Activated CD4-positive, alpha-beta T cell treated with anti-CD3 and anti-CD28 coated beads for 48 hours (primary cell): ENCODE data around the gene DRC3.

Source experiments
- DNase-seq: peaks from one replicate; pipeline ENCODE4 v3.0.0-alpha.2; 2020

The DRC3 gene

DNA sequence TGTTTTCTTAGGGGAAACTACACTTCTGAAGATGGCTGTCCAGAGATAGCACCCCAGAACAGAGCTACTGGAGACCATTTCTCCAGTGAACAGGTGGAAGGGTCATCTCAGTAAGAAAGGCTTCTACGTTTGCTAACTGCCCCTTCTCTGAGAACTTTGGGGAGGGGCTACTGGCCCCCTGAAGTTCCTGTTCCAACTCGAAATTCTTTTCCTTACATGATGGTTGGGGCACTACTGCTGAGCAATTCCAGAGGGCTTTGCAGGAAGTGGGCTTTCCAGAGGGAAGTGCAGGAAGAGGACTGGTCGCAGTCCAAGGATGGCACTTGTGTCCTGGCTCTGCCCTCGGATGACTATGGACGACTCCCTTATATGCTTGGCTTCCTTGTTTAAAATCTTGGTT lies 31.6 kb upstream of the DRC3 start:
- no peak for DNase-seq

DNA sequence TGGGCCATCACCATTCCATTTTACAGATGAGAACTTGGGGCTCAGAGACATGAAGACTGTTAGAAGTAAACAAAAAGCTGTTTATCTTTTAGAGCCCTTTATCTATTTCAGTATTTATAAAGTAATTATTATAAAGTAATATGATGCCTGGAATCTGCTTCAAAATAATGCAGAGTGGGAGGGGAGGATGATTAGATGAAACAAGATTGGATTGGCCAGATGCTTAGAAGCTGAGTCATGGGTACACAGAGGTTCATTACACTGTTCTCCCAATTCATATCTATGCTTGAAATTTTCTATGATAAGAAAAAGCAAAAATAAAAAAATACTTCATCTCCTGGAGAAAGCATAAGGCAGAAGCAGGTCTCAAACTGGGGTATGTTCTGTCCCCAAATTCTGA lies 29.8 kb upstream of the DRC3 start:
- DNase-seq = no peak

DNA sequence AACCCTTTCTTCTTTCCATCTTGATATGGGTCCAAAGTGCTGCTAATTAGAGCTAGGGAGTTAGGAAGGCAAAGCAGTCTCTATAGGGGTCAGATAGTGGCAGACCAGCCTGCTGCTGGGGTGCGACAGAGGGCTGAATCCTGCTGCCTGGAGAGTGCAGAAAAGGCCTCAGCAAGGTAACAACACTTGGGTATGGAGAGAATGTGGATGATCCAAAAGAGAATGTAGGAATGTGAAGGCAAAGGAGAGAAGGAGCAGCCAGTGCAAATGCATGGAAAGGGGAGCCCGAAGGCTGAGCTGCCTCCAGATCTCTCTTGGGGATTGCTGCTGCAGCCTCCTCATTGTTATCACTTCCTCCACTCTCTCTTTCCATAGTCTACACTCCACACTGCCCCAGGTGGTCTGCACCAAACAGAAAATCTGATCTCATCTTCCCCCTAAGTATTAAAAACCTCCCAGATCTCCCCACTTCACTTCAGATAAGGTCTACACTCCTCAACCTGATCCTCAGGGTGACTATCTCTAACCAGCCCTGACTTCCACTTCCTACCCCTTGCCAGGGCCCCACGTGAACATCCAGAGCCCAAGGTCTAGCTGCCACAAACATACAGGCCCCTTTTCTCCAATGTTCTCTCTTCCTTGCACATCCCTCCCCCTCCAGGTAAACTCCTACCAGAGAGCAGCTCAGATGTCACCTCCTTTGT lies 29.2 kb upstream of the DRC3 start:
- no peak for DNase-seq

DNA sequence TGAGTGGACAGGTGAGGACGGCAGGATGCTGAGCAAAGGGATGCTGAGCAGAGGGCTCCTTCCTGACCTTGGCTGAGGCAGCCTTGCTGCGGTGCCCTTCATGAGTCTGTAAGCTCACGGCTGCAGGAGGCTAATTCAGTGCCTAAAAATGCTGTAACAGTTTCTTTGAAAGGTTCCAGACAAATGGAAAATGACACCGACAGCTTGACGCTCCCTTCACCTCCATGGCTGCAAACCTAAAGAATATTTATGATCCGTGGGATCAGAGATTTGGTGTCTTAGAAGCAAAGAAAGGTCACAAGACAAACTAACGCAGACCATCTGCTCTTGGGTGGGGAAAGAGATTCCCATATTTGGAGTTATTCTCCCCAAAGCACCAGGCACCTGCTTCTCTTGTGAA lies 28.4 kb upstream of the DRC3 start:
- DNase-seq = no peak

DNA sequence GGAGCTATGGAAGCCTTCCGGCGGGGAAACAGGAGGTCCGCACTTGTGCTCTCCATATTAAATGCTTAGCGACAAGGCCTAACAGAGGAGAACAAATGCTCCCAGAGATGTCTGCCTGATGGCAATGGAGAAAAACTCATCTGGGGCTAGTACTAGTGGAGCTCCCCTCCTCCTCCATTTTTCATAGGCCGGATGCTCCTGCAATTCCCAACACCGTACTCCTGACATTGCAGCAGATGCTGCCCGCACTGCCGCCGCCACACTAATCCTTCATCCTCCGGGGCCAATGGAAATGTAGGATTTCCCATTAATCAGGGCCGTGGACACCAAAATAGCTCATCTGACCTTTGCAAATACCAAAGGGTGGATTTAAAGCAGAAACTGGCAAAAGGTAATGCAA lies 27.9 kb upstream of the DRC3 start:
- DNase-seq = no peak

DNA sequence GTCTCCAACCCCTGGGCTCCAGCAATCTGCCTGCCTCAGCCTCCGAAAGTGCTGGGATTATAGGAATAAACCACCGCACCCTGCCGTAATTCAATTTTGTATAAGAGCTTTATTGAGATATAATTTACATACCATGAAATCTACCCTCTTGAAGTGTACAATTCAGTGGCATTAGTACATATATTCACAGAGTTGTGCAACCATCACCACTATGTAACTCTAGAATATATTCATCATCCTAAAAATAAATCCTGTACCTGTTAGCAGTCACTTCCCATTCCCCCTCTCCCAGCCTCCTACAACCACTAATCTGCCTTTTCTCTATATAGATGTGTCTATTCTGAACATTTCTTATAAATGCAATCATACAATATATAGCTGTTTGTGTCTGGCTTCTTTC lies 26.6 kb upstream of the DRC3 start:
- no peak for DNase-seq

DNA sequence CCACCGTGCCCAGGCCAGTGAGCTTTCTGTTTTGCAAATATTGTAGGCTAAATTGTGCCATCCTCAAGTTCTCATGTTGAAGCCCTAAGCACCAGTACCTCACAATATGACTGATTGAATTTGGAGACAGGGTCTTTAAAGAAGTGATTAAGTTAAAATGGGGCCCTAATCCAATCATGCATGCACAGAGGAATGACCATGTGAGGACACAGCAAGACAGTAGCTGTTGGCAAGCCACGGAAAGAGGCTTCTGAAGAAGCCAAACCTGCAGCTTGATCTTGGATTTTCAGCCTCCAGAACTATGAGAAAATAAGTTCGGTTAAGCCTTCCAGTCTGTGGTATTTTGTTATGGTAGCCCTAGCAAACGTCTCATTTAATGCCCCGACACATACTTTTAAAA lies 25.4 kb upstream of the DRC3 start:
- no peak for DNase-seq

DNA sequence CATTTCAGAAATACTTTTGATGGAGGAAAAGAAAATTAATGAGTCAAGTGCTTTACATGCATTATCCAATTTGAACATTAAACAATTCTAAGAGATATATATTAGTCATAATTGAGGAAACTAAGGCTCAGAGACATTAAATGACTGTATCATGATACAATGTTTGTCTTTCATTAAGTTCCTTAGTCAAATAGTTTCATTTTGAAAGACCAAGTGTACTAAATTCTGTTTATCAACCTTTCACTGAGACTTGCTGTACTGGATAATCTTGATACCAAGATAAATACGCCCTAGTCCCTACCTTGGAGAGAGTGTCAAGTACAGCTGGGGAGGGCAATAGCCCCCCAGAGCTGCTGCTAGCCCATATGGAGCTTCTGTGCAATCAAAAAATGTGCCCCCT lies 24.7 kb upstream of the DRC3 start:
- no peak for DNase-seq

DNA sequence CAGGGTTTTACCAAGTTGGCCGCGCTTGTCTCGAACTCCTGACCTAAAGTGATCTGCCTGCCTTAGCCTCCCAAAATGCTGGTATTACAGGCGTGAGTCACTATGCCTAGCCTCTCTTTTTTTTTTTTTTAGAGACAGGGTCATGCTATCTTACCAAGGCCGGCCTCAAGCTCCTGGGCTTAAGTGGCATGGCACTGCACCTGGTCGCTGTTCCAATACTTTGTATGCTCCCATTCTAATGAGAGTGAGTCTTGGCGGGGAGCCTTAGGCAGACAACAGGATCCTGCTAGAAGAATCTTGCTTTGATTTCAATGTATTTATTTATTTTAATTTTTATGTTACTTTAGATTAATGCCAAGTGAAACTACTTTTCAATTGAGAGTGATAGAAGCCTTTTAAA lies 22.3 kb upstream of the DRC3 start:
- DNase-seq = no peak

DNA sequence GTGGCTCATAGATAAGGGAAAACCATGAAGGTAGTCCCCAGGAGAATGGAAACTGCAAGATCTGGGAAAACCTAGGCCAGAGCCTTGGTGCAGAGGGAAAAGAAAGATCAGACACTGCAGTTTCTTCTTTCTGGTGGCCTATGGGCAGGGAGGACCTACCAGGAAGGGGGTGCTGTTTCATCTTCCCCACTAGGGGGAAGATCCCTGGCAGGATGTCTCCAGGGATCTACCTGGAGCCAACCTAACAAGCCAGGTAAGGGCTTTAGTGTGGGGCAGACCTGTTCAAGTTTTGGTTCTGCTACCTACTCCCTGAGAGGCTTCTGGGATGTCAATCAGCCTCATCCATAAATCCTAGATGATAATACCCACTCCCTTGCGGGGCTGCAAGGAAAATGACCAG lies 21.9 kb upstream of the DRC3 start:
- no peak for DNase-seq

DNA sequence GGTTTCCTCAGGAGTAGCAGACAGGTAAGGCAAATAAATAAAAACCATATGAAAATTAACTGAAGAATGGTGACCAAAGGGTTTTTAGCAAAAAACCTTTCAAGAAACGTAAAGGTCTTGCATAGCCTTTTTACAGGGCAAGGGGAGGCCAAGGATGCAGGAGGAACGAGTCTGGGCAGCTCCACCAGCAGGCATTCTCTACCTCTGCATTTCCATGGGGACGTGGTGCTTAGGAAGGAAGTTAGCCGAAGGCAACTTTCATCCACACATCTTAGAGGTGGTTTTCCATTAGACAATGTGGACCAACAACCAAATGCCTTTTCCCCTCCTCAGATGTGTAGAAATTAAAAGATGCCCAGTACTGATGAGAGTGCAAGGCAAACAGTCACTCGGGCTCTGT lies 21.1 kb upstream of the DRC3 start:
- no peak for DNase-seq

DNA sequence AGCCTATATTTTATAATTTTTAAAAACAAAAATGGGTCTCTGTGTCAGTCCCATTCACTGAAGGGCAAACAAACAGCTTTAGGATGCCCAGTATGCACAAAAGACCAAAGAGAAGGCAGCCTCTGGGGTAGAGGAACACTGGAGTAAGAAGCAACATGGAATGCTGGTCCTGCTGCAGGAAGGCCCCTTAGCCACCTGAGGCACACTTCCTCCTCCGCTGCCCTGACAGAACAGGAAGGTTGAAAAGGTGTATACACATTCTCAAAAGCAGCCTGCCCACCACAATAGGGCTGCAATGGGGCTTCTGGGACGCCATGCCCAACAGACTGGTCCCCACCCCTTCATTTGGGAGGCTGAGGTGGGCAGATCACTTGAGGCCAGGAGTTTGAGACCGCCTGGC lies 20.0 kb upstream of the DRC3 start:
- DNase-seq = no peak

DNA sequence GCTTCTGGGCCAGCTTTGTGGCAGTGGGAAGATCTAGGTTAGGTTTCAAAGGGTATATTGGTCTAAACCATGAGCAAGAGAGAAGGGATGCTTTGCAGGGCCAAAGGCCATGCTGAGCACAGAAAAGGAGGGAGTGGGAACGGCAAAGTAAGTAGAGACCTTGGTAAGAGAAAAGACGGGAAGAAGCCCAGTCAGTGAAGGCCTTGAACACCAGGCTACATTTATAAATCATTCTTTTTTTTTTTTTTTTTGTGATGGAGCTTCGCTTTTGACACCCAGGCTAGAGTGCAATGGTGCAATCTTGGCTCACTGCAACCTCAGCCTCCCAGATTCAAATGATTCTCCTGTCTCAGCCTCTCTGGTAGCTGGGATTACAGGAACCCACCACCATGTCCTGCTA lies 18.6 kb upstream of the DRC3 start:
- DNase-seq = no peak

DNA sequence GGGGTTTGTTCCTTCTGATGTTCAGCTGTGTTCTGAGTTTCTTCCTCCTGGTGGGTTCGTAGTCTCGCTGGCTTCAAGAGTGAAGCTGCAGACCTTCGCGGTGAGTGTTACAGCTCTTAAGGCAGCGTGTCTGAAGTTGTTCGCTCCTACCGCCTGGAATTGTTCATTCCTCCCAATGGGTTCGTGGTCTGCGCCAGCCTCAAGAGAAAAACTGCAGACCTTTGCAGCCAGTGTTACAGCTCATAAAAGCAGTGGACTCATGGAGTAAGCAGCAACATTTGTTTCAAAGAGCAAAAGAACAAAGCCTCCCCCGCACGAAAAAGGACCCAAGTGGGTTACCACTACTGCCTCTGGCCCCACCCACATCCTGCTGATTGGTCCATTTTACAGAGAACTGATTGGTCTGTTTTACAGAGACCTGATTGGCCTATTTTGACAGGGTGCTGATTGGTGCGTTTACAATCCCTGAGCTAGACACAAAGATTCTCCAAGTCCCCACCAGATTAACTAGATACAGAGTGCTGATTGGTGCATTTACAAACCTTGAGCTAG lies 16.8 kb upstream of the DRC3 start:
- DNase-seq = peak; percentile 39

DNA sequence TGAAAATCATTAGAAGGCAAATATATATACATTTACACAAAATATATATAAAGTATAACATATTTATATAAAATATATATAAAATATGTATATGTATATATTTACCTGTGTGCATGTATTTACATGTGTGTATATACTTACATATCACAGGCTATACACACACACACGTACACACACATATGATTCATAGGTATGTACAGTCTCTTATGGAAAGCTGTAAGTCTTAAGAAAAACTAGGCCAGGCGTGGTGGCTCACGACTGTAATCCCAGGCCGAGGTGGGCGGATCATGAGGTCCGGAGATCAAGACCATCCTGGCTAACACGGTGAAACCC lies 15.1 kb upstream of the DRC3 start:
- DNase-seq = no peak

DNA sequence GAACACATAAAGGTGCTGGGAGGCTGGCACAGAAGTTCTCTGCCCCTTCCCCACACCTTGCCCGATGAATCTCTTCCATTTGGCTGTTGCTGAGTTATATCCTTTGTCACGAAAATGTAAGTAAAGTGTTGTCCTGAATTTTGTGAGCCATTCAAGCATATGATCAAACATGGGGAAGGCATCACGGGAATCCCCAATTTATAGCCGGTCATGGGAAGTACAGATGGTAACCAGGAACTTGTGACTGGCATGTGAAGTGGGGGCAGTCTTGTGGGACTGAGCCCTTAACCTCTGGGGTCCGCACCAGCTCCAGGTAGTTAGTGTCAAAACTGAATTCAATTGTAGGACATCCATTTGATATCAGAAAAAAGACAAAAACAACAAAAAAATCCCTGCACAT lies 13.7 kb upstream of the DRC3 start:
- DNase-seq = no peak

DNA sequence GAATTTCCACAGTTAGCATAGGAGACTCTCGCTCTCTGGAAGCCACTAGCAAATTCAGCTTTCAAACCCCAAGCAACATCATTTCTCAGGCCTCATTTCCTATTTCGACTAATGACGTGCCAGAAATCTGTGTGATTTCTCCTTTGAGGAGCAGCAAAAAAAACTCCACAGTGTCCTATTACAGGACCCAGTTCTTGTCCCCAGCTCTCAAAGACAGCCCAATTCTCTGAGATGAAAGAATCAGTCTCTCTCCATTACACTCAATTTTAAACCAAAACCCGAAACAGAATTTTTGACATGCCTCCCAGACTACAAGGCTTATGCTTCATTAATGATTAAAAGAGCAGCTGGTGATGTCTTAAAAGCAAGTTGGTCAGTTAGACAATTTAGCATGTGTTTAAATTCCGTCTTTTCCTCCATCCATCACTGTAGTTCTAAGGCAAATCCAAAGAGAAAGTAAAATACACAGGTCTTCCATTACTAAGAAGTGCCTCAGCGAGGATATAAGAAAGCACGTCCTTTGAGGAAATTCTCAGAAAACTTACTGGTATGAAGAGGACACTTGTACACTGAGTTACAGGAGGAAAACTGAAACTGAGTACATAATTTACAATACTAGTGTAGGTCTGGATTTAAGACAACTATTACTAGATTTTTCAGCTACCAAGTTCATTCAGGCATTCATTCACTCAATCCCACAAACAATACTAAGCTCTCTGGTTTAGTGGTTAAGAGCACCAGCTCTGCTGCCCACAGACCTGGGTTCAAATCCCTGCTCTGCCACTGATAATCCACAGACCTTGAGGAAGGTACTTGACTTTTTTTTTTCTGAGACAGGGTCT lies 12.9 kb upstream of the DRC3 start:
- DNase-seq = peak; percentile 69

DNA sequence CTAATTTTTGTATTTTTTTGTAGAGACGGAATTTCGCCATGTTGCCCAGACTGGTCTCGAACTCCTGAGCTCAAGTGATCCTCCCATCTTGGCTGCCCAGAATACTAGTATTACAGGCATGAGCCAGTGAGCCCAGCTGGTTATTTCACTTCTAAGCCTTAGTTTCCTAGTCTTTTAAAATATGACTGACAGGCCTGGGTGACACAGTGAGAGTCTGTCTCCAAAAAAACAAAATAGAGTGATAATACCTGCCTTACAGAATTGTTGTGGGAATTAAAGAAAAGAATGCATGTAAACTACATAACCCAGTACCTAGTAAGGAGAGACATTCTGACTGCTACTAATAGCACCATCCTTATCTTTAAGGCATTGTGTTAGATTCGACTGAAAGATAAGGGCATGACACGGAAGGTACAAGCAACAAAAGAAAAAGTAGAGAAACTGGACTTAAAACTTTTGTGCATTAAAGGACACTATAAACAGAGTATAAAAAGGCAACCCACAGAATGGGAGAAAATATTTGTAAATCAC lies 12.1 kb upstream of the DRC3 start:
- no peak for DNase-seq

DNA sequence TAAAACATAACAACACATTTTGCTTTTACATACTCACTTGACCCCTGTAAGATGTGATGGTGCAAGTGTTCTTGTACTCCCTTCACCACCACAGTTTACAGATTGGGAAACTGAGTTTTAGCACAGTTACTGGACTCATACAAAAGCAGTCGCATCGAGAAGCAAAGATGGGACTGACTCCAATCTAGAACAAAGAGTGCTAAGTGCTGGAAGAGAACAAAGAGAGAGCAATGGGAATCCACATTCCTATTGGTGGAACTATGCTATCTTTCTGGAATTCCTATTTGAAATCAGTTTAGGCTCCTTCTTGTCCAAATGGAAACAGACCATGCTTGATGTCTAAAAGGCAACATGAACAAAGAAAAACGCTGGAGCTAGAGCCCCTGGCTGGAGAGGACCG lies 9.6 kb upstream of the DRC3 start:
- no peak for DNase-seq

DNA sequence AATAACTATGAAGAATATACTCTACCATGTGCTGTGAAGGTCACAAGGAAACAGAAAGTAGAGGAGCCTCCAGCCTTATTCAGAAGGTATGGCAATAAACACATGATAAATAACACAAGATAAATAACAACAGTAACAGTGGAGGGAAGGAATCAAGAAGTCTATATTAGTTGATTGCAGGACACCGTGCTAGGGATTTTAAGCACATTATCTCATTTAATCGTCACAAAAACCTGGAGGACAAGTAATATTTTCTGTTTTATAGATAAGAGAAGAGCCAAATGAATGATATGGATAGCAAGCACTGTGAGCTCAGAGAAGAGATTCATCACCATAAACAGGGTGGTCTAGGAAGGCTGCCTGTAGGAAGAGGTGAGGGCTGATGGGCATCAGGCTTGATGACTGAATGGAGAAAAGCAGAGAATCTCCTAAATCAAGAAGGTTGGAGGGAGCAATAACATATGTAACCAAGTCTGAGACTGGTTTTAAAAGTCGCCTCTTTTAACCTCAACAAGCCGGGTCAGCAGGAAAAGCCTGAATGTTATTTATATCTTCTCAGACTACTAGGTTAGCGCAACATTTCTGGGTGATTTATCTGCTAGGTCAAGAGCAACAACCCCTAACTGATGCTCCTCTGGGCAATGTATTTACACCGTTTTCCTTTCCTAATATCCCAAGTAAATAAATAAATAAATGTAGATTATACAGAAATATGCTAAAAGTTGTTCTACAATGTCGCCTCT lies 8.8 kb upstream of the DRC3 start:
- no peak for DNase-seq

DNA sequence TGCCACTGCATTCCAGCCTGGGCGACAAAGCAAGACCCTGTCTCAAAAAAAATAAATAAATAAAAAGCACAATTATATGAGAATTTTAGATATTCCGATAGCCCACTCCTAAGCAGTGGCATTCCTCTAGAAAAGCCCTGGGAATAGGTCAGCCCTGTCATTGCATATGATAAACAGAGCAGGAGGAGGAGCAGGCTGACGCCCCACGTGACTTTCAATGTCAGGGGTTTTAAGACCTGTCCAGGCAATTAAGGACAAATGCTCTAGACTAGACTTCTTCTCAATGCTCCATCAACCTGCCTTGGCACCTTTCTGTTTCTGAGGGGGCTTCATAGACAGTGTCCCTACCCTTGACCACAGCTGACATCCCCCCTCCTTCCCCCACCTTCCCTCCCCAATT lies 8.0 kb upstream of the DRC3 start:
- no peak for DNase-seq

DNA sequence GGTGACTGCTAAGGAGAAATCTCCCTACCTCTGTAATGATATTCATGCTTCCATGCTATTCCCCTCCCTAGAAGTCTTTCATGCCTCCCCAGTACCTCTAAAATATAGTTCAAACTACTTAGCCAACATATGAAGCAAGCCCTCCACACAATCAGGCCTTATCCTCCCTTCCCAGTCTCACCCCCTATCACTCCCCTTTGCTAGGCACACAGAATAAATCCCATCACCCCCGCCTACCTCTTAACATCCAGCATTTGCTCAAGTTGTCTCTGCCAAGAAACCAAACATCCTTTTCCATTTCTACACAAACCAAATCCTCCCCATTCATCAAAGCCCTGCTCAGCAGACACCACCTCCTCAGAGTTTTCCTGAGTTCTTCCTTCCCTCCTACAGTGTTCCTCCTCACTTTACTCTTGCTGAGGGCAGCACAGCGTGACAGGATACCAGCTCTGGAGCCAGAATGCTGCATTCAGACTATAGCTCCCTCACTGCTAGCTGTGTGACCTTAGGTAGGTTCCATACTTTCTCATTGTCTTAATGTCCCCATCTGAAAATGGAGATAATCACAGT lies 7.4 kb upstream of the DRC3 start:
- DNase-seq = no peak

DNA sequence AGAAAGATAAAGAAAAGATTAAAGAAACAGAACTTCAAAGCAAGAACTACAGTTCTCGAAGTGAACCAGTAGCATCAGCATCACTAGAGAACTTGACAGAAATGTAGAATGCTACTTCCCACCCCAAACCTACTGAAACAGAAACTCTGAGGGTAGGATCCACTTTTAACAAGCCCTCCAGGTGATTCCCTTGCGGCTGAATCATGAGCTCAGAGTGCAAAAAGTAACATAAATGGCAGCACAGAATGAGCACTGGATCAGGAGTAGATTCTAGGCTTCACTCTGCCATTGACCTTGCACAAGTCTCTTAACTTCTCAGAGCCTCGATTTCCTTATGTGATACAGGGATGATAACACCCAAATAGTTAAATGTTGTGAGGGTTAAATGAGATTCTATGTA lies 6.3 kb upstream of the DRC3 start:
- DNase-seq = peak; percentile 32
